Loucy (cell line): Measurements from ENCODE around the gene CFAP210.

Experiments used
- CTCF ChIP-seq: fragments of 200-600 bp; sonication (generic); conservative IDR thresholded peaks from 2 replicates; pipeline ENCODE4 v1.5.1; 2014; ENCODE audit warnings: mild to moderate bottlenecking, antibody characterized with exemption, low read length
- EZH2phosphoT487 ChIP-seq: fragments of 200-600 bp; IDR thresholded peaks from 2 replicates; pipeline ENCODE4 v1.6.1; 2018; ENCODE audit warnings: antibody characterized with exemption, mild to moderate bottlenecking, moderate library complexity, borderline replicate concordance

- TF ChIP-seq CTCF (no peak), EZH2phosphoT487 (no peak)
Measured at GRCh38 chr2:169716938-169717690, 22.9 kb upstream of the CFAP210 start.
